Neutrophil (primary cell): ENCODE data around the gene PHC1.

Experiments used
- H3K27ac ChIP-seq: fragments of 200-600 bp; sonication (generic); 2 replicates; pipeline ENCODE4 v1.5.1; 2016; ENCODE audit warnings: mild to moderate bottlenecking, moderate library complexity
- H3K27me3 ChIP-seq: fragments of 200-600 bp; sonication (generic); 2 replicates; pipeline ENCODE4 v1.6.0; 2016; ENCODE audit warnings: mild to moderate bottlenecking
- H3K36me3 ChIP-seq: fragments of 200-600 bp; sonication (generic); 2 replicates; pipeline ENCODE4 v1.5.1; 2017
- H3K4me1 ChIP-seq, 2 experiments: fragments of 200-600 bp in 1 of 2; sonication (generic) in 1 of 2; 1 replicate in 1 of 2; 2 replicates in 1 of 2; pipeline versions ENCODE4 v1.5.1 to v1.6.1; 2013 to 2016; ENCODE audit warnings: low read depth in 1 of 2, low read length in 1 of 2, mild to moderate bottlenecking in 1 of 2, moderate library complexity in 1 of 2; ENCODE audit not compliant: control insufficient read depth in 1 of 2, insufficient read depth in 1 of 2
- H3K4me3 ChIP-seq, 2 experiments: fragments of 200-600 bp in 1 of 2; sonication (generic) in 1 of 2; 1 replicate in 1 of 2; 2 replicates in 1 of 2; pipeline ENCODE4 v1.5.1; 2013 to 2016; ENCODE audit warnings: low read depth in 1 of 2, low read length in 1 of 2, mild to moderate bottlenecking in 1 of 2, moderate library complexity in 1 of 2
- H3K9me3 ChIP-seq: fragments of 200-600 bp; sonication (generic); 2 replicates; pipeline ENCODE4 v1.5.1; 2016
- TF ChIP-seq, protein P1 (sequence below): fragments of 200-600 bp; sonication (generic); IDR thresholded peaks from 2 replicates; pipeline ENCODE4 v1.5.1; 2016; ENCODE audit warnings: antibody characterized with exemption

The PHC1 gene

DNA sequence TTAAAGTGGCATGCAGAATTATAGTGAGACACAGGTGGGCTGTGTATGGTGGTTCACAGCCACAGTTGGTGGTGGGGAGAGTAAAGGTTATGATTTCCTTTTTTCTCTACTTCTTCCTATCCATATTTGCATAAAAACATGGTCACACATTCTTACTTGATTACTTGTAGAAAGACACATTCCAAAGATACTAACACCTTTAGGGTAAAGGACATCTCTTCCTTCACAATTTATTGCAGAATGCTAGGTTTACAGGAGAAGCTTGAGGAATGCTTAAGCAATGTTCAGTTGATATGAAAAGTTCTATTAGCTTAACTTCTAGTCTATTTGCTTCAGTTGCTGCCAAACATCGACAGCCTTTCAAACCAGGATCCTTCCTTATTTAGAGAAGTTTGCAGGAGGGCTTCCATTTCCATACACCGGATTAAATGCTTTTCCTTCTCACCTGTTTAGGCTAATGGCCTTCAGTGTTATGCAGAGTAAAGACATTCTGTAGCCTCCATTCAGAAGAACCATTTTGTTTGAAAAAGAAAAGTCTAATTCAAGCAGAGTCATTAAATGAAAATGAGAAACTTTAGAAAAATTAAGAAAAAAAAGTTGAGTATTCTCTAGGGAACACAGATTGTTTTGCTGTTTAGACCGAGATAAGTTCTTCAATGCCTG, 2.6 kb upstream of the PHC1 start:
- Histone ChIP-seq H3K4me3 (no peak overlapping the region), H3K4me1 (peaks cover 0 to 12% of the 10 kb centered on the region in 2 experiments), H3K27me3 (peaks cover 43% of the 10 kb centered on the region), H3K9me3 (no peaks in the 10 kb centered on the region), H3K36me3 (no peaks in the 10 kb centered on the region), H3K27ac (no peak overlapping the region)
- TF ChIP-seq, protein P1, sequence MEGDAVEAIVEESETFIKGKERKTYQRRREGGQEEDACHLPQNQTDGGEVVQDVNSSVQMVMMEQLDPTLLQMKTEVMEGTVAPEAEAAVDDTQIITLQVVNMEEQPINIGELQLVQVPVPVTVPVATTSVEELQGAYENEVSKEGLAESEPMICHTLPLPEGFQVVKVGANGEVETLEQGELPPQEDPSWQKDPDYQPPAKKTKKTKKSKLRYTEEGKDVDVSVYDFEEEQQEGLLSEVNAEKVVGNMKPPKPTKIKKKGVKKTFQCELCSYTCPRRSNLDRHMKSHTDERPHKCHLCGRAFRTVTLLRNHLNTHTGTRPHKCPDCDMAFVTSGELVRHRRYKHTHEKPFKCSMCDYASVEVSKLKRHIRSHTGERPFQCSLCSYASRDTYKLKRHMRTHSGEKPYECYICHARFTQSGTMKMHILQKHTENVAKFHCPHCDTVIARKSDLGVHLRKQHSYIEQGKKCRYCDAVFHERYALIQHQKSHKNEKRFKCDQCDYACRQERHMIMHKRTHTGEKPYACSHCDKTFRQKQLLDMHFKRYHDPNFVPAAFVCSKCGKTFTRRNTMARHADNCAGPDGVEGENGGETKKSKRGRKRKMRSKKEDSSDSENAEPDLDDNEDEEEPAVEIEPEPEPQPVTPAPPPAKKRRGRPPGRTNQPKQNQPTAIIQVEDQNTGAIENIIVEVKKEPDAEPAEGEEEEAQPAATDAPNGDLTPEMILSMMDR = no peak

DNA sequence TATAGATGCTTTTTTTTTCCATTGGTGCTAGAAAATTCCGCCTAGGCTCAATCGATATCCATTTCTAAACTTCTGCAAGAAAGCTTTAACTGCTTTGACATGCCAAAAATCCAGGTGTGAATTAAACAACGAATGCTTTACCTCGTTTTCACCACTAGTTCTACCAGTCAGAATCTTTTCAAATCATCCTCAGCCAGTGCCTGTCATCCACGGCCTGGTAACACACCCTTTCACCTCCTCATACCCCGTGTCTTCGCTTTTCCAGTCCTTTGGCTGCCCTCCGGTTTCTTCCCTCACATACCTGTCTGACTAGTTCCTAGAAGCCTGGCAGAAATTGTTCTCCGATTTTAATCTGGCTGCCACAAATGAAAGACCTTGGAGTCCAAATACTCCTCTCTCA, 1.4 kb upstream of the PHC1 start:
- H3K27ac ChIP-seq = no peak overlapping the region
- no peaks in the 10 kb centered on the region for H3K9me3 ChIP-seq
- TF ChIP-seq, protein P1 = no peak
- peaks cover 0 to 12% of the 10 kb centered on the region in 2 experiments for H3K4me1 ChIP-seq
- peaks cover 47% of the 10 kb centered on the region for H3K27me3 ChIP-seq
- no peak overlapping the region for H3K4me3 ChIP-seq
- no peaks in the 10 kb centered on the region for H3K36me3 ChIP-seq

DNA sequence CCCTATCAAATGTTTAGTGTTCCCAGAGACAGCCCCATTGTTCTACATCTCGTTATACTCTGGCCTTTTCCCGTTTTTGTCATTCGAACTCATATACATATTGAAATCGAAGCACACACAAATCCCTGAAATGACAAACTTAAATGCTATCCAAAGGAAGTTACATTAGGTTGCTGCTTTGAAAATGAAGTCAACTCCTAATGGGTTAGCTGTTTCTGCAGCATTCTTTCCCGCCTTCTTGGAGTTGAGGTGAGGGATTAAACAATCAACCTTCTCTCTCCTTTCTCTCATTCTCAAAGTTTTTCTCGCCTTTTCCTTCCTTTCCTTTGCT, 642 bp upstream of the PHC1 start:
- Histone ChIP-seq H3K4me3 (peak overlapping the region; percentile 65 to 68), H3K36me3 (no peaks in the 10 kb centered on the region), H3K27ac (no peak overlapping the region), H3K4me1 (peaks cover 0 to 12% of the 10 kb centered on the region in 2 experiments), H3K27me3 (peaks cover 47% of the 10 kb centered on the region), H3K9me3 (no peaks in the 10 kb centered on the region)
- TF ChIP-seq, protein P1 = no peak

DNA sequence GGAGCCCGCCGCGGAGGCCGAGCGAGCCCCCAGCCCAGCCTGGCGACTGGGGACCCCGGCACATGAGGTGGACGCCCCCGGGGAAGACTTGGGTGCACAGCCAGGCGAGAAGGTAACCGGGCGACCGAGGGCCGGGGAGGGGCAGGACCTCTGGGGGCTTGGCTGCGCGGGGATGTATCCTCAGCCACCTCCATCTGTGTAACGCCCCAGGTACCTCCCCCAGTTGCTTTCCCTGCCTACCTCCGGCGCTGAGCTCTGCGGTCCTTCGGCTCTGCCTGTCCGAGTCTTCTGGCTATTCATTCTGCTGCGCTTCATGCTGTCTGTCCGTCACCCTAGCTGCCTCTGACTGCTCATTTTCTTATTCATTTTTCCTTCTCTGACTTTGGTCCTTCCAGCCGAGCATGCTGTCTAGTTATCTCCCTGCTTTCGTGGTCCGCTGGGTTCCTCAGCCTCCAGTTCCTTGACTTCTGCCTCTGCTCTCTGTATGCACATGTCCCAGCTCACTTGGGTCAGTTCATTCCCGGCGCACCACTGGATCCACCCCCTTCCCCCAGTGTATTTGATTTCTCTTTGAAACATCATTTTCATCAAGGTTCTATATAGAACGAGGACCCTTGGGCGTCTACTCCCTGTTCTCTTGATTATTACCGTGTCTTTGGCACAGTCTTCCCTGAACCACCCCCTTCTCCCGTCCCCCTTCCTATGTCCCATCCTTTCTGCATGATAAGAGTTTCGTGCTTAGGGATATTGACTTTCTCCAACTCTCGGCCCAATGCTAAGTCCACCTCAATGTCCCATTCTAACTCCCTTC, 612 bp downstream of the PHC1 start:
- peaks cover 0 to 12% of the 10 kb centered on the region in 2 experiments for H3K4me1 ChIP-seq
- H3K9me3 ChIP-seq = no peaks in the 10 kb centered on the region
- peaks cover 47% of the 10 kb centered on the region for H3K27me3 ChIP-seq
- no peak overlapping the region for H3K27ac ChIP-seq
- peak overlapping the region; percentile 54 to 68 for H3K4me3 ChIP-seq
- TF ChIP-seq, protein P1 = no peak
- no peaks in the 10 kb centered on the region for H3K36me3 ChIP-seq

DNA sequence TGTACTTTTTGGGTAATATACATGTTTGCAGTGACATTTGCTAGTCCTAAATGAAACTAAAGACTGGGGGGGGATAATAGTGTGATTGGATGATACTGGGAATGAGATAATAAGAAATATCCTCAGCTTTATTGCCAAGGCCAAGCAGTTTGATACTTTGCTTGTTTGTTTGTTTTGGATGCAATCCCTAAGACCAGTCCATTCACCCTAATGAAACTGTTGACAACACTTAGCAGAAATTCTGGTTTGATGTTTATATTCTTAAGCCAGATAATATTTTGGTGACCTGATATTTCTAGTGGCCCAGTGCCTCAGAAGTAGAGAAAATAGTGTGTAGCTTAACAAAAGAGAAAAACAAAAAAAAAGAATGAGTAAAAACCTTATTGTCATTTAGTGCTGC, 1.8 kb downstream of the PHC1 start:
- Histone ChIP-seq H3K27me3 (peaks cover 47% of the 10 kb centered on the region), H3K9me3 (no peaks in the 10 kb centered on the region), H3K27ac (no peak overlapping the region), H3K4me3 (no peak overlapping the region), H3K36me3 (no peaks in the 10 kb centered on the region), H3K4me1 (peaks cover 0 to 12% of the 10 kb centered on the region in 2 experiments)
- TF ChIP-seq, protein P1 = no peak
